CD4-positive, alpha-beta T cell (primary cell): Measurements from ENCODE around the gene MIS18A. TPM values are rescaled to one million over a fixed set of nuclear protein-coding genes. Genes with fewer than 3 reads are reported as not detected.

ENCODE experiments used
- ATAC-seq: fragments of 200-7000 bp; cut with Tn5 transposase; one replicate; pipeline ENCODE4 v1.10.0; 2022; ENCODE audit warnings: mild to moderate bottlenecking; ENCODE audit not compliant: poor library complexity
- CTCF ChIA-PET: fragments of 350-600 bp; sonication (Branson Sonifier 250); formaldehyde crosslinking; loops from one replicate; lab custom pipeline; 2021; ENCODE audit warnings: antibody characterized with exemption, inconsistent platforms; lab: Charles Lee
- POLR2A ChIA-PET: fragments of 350-600 bp; sonication (Branson Sonifier 250); formaldehyde crosslinking; loops from one replicate; lab custom pipeline; 2021; ENCODE audit warnings: antibody characterized with exemption, inconsistent platforms; lab: Charles Lee
- DNase-seq, 14 experiments: peaks; one replicate each; pipeline ENCODE4 v3.0.0-alpha.2; 2013 to 2020; ENCODE audit warnings: mixed read lengths in 2 of 14
- H3K27ac ChIP-seq, 2 donors: one replicate each; pipeline versions ENCODE4 v1.5.1 to v1.7.0; 2013; ENCODE audit warnings: low read length in 2 of 2, low read depth in 1 of 2, mild to moderate bottlenecking in 1 of 2
- H3K27me3 ChIP-seq, 2 experiments: 1 replicate in 1 of 2; 2 replicates in 1 of 2; pipeline versions ENCODE4 v1.6.1 to v1.7.0; 2013; ENCODE audit warnings: low read length in 2 of 2, control low read depth in 1 of 2, mild to moderate bottlenecking in 1 of 2, moderate library complexity in 1 of 2; ENCODE audit not compliant: insufficient read depth in 2 of 2, control insufficient read depth in 1 of 2
- H3K36me3 ChIP-seq: one replicate; pipeline ENCODE4 v1.6.1; 2013; ENCODE audit warnings: low read length, control low read depth; ENCODE audit not compliant: insufficient read depth
- H3K4me1 ChIP-seq: one replicate; pipeline ENCODE4 v1.6.1; 2013; ENCODE audit warnings: low read length, control low read depth; ENCODE audit not compliant: insufficient read depth
- H3K4me3 ChIP-seq: one replicate; pipeline ENCODE4 v1.5.1; 2013; ENCODE audit warnings: mild to moderate bottlenecking, low read length, moderate library complexity
- H3K9me3 ChIP-seq, 2 experiments: 1 replicate in 1 of 2; 2 replicates in 1 of 2; pipeline versions ENCODE4 v1.6.1 to v1.7.0; 2013; ENCODE audit warnings: low read length in 2 of 2, mild to moderate bottlenecking in 2 of 2, control low read depth in 1 of 2, moderate library complexity in 1 of 2; ENCODE audit not compliant: control insufficient read depth in 1 of 2, insufficient read depth in 1 of 2
- H3K27ac Mint-ChIP-seq: one replicate; pipeline ENCODE4 v1.8.0; 2020; ENCODE audit warnings: mixed read lengths
- H3K27me3 Mint-ChIP-seq: one replicate; pipeline ENCODE4 v1.8.0; 2021; ENCODE audit warnings: mixed read lengths
- H3K36me3 Mint-ChIP-seq: one replicate; pipeline ENCODE4 v1.8.0; 2021; ENCODE audit warnings: low read depth, mixed read lengths
- H3K4me1 Mint-ChIP-seq: one replicate; pipeline ENCODE4 v1.8.0; 2021; ENCODE audit warnings: low read depth, mixed read lengths
- H3K4me3 Mint-ChIP-seq: one replicate; pipeline ENCODE4 v1.8.0; 2020; ENCODE audit warnings: mild to moderate bottlenecking, mixed read lengths
- H3K9me3 Mint-ChIP-seq: one replicate; pipeline ENCODE4 v1.8.0; 2020; ENCODE audit warnings: mixed read lengths
- CTCF ChIP-seq: fragments of 200-600 bp; IDR thresholded peaks from one replicate; pipeline ENCODE4 v1.8.0; 2022; ENCODE audit warnings: antibody characterized with exemption, mild to moderate bottlenecking
- intact Hi-C, 2 experiments: fragments of 100-400 bp; cut with DNase I in 1 of 2; cut with micrococcal nuclease in 1 of 2; formaldehyde crosslinking; loops; one replicate each; pipeline versions ENCODE4 v1.15.1 to v1.9.0; 2023 to 2025; cut with DNase I, micrococcal nuclease
- total RNA-seq, 174 experiments: library from RNA in 2 of 174; stranded (reverse) in 2 of 174; gene quantifications; one replicate each; pipeline ENCODE4 v1.2.3 and lab custom pipeline; 2021 to 2026

Gene MIS18A
- total RNA-seq, 2 experiments from 2014 or later, result 2.7 to 3.0 TPM

- H3K9me3 ChIP-seq, result peaks cover 0 to 5% of the 10 kb centered on the region in 2 experiments
- DNase-seq (no peak), ATAC-seq (no peak)
- no peaks in the 10 kb centered on the region for H3K36me3 ChIP-seq
- no peaks in the 10 kb centered on the region for H3K27me3 Mint-ChIP-seq
- H3K27me3 ChIP-seq, result no peaks in the 10 kb centered on the region
- no peaks in the 10 kb centered on the region for H3K4me1 ChIP-seq
- H3K36me3 Mint-ChIP-seq, result no peaks in the 10 kb centered on the region
- no peak overlapping the region for H3K27ac Mint-ChIP-seq
- no peak overlapping the region for H3K27ac ChIP-seq
- ChIA-PET CTCF (no interaction called here), POLR2A (no interaction called here)
- H3K4me3 ChIP-seq, result no peak overlapping the region
- no peak for TF ChIP-seq CTCF
- H3K9me3 Mint-ChIP-seq, result peaks cover 8% of the 10 kb centered on the region
- no peak overlapping the region for H3K4me3 Mint-ChIP-seq
- no peaks in the 10 kb centered on the region for H3K4me1 Mint-ChIP-seq
- intact Hi-C loops, result no loop called here
These were observed 52.4 kb downstream of the MIS18A start for GRCh38 chr21:32226444-32226843.

Other genes with a start within 250 kb of the MIS18A start
- not detected for gene MRAP, start 19.8 kb upstream of the MIS18A start, total RNA-seq
- 1 to 10 TPM; 5.4 to 5.7 TPM for gene URB1, start 114.0 kb upstream of the MIS18A start, total RNA-seq
- 10 to 100 TPM; 11.1 to 12.7 TPM for gene EVA1C, start 133.7 kb upstream of the MIS18A start, total RNA-seq